Measurements from ENCODE around the gene JMJD1C.

Gene JMJD1C

DNA sequence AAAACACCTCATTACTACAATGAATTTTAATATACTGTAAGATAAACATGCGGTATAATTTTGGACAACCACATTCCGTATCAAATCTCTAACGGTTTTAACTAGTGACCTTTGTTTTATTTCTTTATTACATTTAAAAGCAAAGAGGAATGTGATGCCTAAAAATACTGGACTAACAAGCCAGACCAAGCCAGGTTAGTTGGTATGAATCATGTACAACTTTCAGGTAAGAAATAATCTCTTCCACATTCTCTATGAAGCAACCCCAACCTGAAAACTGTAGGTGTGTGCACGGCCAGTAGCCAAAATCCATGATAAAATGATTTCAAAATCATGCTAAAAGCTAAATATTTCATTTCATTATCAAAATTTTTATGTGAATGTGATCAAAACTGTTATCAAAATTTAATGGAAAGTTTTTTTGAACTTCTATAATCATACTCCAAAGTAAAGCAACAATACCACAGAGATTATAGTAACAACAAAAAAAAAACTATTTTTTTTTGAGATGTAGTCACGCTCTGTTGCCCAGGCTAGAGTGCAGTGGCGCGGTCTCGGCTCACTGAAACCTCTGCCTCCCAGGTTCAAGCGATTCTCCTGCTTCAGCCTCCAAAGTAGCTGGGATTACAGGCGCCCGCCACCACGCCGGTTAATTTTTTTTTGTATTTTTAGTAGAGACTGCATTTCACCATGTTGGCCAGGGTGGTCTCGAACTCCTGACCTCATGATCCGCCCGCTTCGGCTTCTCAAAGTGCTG, 205.5 kb downstream of the JMJD1C start:
- Histone ChIP-seq H4K20me1 (ENCODE audit: control insufficient read depth, insufficient read depth, low read depth, low read length) (peaks cover 20% of the 10 kb centered on the region), H3K9me3 (ENCODE audit: control insufficient read depth, insufficient read depth, low read length) (no peaks in the 10 kb centered on the region), H3K4me1 (ENCODE audit: control insufficient read depth, low read length) (peaks cover 91% of the 10 kb centered on the region), H3K36me3 (ENCODE audit: control insufficient read depth, low read length) (peaks cover 50% of the 10 kb centered on the region), H3K79me2 (ENCODE audit: control insufficient read depth, low read length) (peaks cover 94% of the 10 kb centered on the region), H3K27me3 (ENCODE audit: control insufficient read depth, low read length) (no peaks in the 10 kb centered on the region), H3F3A (ENCODE audit: control insufficient read depth, insufficient read depth) (peaks cover 47% of the 10 kb centered on the region), H3K4me3 (ENCODE audit: low read length) (peak overlapping the region; percentile 75), H3K9me2 (replicated peaks; ENCODE audit: control insufficient read depth, low read length) (no peaks in the 10 kb centered on the region), H3K27ac (ENCODE audit: low read depth, low read length) (peak overlapping the region; percentile 89), H3K4me2 (ENCODE audit: low read length) (peak overlapping the region; percentile 92)
- TF ChIP-seq, protein P1, sequence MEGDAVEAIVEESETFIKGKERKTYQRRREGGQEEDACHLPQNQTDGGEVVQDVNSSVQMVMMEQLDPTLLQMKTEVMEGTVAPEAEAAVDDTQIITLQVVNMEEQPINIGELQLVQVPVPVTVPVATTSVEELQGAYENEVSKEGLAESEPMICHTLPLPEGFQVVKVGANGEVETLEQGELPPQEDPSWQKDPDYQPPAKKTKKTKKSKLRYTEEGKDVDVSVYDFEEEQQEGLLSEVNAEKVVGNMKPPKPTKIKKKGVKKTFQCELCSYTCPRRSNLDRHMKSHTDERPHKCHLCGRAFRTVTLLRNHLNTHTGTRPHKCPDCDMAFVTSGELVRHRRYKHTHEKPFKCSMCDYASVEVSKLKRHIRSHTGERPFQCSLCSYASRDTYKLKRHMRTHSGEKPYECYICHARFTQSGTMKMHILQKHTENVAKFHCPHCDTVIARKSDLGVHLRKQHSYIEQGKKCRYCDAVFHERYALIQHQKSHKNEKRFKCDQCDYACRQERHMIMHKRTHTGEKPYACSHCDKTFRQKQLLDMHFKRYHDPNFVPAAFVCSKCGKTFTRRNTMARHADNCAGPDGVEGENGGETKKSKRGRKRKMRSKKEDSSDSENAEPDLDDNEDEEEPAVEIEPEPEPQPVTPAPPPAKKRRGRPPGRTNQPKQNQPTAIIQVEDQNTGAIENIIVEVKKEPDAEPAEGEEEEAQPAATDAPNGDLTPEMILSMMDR (IDR thresholded peaks at IDR 0.05; ENCODE audit: low read depth, low read length, poor library complexity, severe bottlenecking): no peak
- TF ChIP-seq EZH2phosphoT487 (IDR thresholded peaks at IDR 0.05; ENCODE audit: borderline replicate concordance, low read length): no peak

DNA sequence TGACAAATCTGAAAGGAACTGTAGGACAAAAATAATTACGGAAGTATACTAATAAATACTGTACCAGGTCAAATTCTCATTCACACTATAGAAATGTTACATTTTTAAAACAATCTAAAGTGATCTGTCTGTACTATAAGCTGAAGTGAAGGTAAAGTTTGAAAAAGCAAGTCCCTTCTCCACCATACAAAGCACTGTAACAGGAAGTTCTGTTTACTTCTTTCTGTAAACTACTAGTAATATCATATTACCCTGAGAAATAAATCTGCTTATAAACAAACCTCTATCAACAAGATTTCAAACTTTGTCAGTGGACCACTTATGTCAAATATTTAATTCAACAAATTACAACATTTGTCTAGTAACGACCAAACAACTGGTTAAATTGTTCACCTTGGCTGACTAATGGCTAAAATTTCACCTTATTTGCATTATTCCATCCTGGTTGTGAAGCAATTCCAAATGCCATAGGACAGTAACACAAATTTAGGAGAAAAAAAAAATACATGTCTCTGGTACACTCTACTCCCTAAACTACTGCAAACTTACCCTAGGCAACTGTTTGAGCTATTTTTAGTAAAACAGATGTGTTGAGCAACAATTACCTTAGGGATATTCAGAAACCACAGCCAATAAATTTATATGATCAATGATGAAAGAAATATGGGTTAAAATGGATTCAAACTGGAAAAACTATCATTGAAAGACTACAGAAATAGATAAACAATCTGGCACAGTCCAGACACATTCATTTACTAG, 206.7 kb downstream of the JMJD1C start:
- Histone ChIP-seq H4K20me1 (ENCODE audit: control insufficient read depth, insufficient read depth, low read depth, low read length) (peaks cover 22% of the 10 kb centered on the region), H3K9me2 (replicated peaks; ENCODE audit: control insufficient read depth, low read length) (no peaks in the 10 kb centered on the region), H3K4me3 (ENCODE audit: low read length) (peak overlapping the region; percentile 75), H3F3A (ENCODE audit: control insufficient read depth, insufficient read depth) (peaks cover 47% of the 10 kb centered on the region), H3K79me2 (ENCODE audit: control insufficient read depth, low read length) (peaks cover 94% of the 10 kb centered on the region), H3K9me3 (ENCODE audit: control insufficient read depth, insufficient read depth, low read length) (no peaks in the 10 kb centered on the region), H3K36me3 (ENCODE audit: control insufficient read depth, low read length) (peaks cover 48% of the 10 kb centered on the region), H3K4me2 (ENCODE audit: low read length) (peak overlapping the region; percentile 92), H3K4me1 (ENCODE audit: control insufficient read depth, low read length) (peaks cover 87% of the 10 kb centered on the region), H3K27ac (ENCODE audit: low read depth, low read length) (peak overlapping the region; percentile 89), H3K27me3 (ENCODE audit: control insufficient read depth, low read length) (no peaks in the 10 kb centered on the region)
- TF ChIP-seq EZH2phosphoT487 (IDR thresholded peaks at IDR 0.05; ENCODE audit: borderline replicate concordance, low read length): no peak
- TF ChIP-seq, protein P1 (IDR thresholded peaks at IDR 0.05; ENCODE audit: low read depth, low read length, poor library complexity, severe bottlenecking): no peak

DNA sequence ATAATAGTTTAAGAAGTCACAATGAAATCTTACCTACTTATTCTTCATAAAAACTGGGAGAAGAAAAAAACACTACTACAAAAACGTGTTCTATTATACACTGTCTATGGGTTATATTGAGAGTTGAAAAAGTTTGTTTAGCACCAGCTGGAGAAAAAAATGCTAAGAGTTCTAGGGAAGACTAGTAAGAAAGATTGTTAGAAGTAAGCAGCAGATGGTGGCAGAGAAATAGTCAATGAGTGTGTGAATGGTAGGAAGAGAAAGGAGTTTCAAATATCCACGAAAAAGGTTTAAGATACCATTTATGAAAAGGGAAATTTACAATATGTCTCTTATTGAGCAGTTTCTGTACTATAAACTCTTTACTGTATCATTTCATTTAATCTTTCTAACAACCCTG, 208.0 kb downstream of the JMJD1C start:
- Histone ChIP-seq H3K9me3 (ENCODE audit: control insufficient read depth, insufficient read depth, low read length) (no peaks in the 10 kb centered on the region), H3K4me1 (ENCODE audit: control insufficient read depth, low read length) (peaks cover 75% of the 10 kb centered on the region), H3K36me3 (ENCODE audit: control insufficient read depth, low read length) (peaks cover 50% of the 10 kb centered on the region), H3K27me3 (ENCODE audit: control insufficient read depth, low read length) (no peaks in the 10 kb centered on the region), H3K27ac (ENCODE audit: low read depth, low read length) (peak overlapping the region; percentile 26; the same call in 1 of the 2 replicates), H3K4me2 (ENCODE audit: low read length) (peak overlapping the region; percentile 92), H3K4me3 (ENCODE audit: low read length) (no peak overlapping the region), H4K20me1 (ENCODE audit: control insufficient read depth, insufficient read depth, low read depth, low read length) (peaks cover 25% of the 10 kb centered on the region), H3K9me2 (replicated peaks; ENCODE audit: control insufficient read depth, low read length) (no peaks in the 10 kb centered on the region), H3K79me2 (ENCODE audit: control insufficient read depth, low read length) (peaks cover 94% of the 10 kb centered on the region), H3F3A (ENCODE audit: control insufficient read depth, insufficient read depth) (peaks cover 39% of the 10 kb centered on the region)
- TF ChIP-seq, protein P1 (IDR thresholded peaks at IDR 0.05; ENCODE audit: low read depth, low read length, poor library complexity, severe bottlenecking): no peak
- TF ChIP-seq EZH2phosphoT487 (IDR thresholded peaks at IDR 0.05; ENCODE audit: borderline replicate concordance, low read length): no peak
